NAMALWA (cell line): ENCODE data around the gene EMP3.
"Not testable (repeated sequence)": the region's sequence is repeated elsewhere in the genome, so short reads cannot be mapped to it uniquely, and the experiment has no call there.

Source experiments
- DNase-seq: peaks from one replicate; pipeline ENCODE4 v3.0.0-alpha.2; 2015; ENCODE audit warnings: low spot score

Gene EMP3

DNA sequence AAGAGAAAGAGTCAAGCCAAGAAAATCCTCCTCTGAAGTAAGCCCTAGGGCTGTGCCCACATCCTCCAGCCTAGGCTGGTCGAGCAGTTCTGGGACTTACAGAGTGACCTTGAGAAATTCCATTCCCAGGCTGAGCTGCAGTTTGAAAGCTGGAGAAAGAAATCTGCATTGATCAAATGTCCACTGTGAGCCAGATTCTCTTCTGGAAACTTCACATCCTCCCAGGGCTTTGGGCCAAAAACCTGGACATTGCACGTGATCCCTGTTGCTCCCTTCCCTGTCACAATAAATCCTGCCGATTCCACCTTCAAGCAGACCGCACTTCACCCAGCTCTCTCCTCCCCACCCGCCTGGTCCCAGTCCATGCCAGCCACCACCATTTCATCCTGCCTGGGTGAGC lies 22.7 kb downstream of the EMP3 start:
- DNase-seq: no peak

DNA sequence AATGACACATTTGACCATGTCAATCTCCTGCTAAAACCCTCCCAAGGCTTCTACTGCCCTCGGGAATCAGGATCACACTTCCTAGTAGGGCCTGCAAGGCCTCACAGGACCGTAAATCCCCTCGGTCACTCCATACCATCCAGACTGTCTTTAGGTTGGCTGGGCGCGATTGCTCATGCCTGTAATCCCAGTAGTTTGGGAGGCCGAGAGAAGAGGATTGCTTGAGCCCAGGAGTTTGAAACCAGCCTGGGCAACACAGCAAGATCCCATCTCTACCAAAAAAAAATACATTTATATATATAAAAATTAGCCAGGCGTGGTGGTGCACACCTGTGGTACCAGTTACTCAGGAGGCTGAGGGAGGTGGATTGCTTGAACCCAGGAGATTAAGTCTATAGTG lies 23.4 kb downstream of the EMP3 start:
- no peak for DNase-seq

- no peak for DNase-seq
Observed at GRCh38 chr19:48350856-48351255, 25.5 kb downstream of the EMP3 start.

DNA sequence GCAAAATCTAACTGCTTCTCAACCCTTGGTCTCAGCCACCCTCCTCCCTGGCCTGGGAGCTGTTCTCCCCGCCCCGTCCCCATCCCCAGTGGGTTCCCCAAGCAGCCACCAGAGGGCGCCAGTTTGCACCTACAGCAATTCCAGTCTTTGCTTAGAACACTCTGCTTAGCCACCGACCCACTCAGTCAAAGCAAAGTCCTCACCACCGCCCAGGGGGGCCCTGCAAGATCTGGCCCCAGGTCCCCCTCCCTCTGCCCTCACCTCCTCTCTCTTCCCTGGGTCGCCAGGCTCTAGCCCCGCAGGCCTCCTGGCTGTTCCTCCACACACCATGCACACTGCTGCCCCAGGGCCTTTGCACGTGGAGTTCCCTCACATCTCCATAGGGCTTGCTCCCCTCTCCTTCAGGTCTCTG lies 26.0 kb downstream of the EMP3 start:
- peak; percentile 83 for DNase-seq

GRCh38 chr19:48353677-48354076 lies 28.3 kb downstream of the EMP3 start:
- DNase-seq: no peak

GRCh38 chr19:48354332-48354992 lies 29.1 kb downstream of the EMP3 start:
- no peak for DNase-seq

GRCh38 chr19:48355365-48355954 lies 30.1 kb downstream of the EMP3 start:
- no peak for DNase-seq

- no peak for DNase-seq
Observed at GRCh38 chr19:48359123-48359522, 33.8 kb downstream of the EMP3 start.

- no peak for DNase-seq
Observed at GRCh38 chr19:48361912-48362311, 36.6 kb downstream of the EMP3 start.

GRCh38 chr19:48362716-48363499 lies 37.6 kb downstream of the EMP3 start:
- DNase-seq: peak; percentile 93

DNA sequence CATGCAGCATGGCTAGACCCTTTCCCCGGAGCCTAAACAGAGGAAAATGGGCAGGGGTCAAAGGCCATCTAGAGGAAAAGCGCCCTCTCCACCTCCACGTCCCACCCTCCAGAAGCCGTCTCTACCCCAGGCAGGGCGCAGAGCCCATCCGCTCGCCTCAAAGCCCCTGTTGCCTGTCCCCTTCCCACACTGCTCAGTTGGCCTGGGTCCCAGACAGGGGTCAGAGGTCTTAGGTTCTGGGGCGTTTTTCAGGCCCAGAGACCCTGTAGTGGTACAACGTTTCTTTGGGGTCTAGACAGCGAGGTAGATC lies 38.1 kb downstream of the EMP3 start:
- DNase-seq: no peak

- peak; percentile 100 for DNase-seq
Observed at GRCh38 chr19:48363810-48364597, 38.7 kb downstream of the EMP3 start, which contains the start of the genes SYNGR4 and TMEM143. Gene SYNGR4, plus strand, starts transcription at chr19:48364367. Its CDS starts 1,476 bp downstream, at chr19:48365843. Gene TMEM143, minus strand, starts transcription at chr19:48363940. Its CDS starts 20 bp downstream, at chr19:48363920.

GRCh38 chr19:48364598-48365348 lies 39.4 kb downstream of the EMP3 start:
- DNase-seq: no peak

- no peak for DNase-seq
Observed at GRCh38 chr19:48365602-48366001, 40.2 kb downstream of the EMP3 start.

DNA sequence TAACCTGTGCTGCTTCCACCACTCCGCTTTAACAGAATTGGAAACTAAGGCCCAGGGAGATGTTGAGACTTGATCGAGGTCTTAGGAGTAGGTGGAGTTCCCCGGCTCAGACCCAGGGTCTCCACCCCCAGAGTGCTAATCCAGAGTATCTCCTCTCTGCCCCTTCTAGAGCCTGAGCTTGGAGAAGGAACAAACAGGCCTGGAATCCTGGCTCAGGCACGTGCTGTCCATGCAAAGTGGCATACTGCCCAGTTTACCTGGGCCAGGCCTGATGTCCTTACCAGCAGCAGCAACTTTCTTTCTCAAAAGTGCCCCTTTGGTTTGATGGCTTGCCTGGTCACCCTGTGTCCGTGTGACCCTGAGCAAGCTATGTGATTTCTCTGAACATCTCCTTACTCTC lies 42.5 kb downstream of the EMP3 start:
- DNase-seq: no peak

DNA sequence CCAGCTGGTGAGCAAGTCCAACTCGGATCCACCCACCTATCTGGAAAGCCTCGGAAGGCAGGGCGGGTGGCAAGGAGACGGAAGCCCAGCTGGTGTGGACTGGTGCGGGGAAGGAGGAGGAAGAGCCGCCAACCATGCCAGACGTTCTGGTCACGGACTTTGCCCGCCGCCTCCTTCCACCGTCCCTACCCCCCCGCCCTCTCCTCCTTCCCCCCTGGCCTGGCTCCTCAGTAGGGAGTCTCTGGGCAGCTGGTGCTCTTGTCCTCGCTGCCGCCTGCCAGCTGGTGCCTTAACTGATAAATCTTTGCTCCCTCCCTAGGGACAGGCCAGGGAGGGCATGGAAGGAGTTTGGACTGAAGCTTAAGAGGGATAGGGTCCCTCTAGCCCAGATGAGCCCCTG lies 43.6 kb downstream of the EMP3 start:
- DNase-seq: no peak

DNA sequence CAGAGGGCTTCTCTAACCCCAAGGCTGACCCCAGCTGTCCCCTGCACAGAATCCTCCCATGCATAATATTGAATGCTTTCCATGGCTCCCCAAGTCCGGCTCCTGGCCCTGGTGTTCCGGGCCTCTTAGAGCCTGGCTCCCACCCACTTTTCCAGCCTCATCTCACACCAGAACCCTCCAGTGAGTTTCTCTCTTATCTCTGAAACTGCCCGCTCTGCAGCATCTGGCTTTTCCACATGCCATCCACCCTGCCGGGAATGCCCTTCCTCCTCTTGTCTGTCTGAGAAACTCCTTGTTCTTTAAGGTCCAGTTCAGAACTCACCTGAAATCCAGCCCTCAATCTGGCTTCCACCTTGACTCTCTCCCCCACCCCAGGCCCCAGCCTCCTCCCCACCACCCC lies 45.6 kb downstream of the EMP3 start:
- no peak for DNase-seq

- no peak for DNase-seq
Observed at GRCh38 chr19:48371367-48371766, 46.0 kb downstream of the EMP3 start.

- DNase-seq: not testable (repeated sequence)
Observed at GRCh38 chr19:48371771-48372170, 46.4 kb downstream of the EMP3 start.

GRCh38 chr19:48372904-48373303 lies 47.6 kb downstream of the EMP3 start:
- DNase-seq: no peak

DNA sequence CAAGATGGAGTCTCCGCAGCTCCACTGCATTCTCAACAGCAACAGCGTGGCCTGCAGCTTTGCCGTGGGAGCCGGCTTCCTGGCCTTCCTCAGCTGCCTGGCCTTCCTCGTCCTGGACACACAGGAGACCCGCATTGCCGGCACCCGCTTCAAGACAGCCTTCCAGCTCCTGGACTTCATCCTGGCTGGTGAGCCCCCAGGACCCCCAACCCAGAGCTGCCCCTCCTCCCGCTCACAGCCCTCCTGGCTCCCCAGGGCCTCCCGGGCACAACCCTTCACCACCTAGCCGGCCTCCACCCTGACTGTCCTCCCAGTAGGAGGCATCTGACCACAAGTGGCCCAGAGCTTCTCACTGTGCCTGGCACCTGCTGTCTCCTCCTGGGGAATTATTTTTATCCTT lies 48.2 kb downstream of the EMP3 start:
- no peak for DNase-seq

GRCh38 chr19:48378194-48378570 lies 52.8 kb downstream of the EMP3 start:
- DNase-seq: no peak
